ENCODE results near the gene LILRB1. TPM values are rescaled to one million over a fixed set of nuclear protein-coding genes. Genes with fewer than 3 reads are reported as not detected.
"Not testable (repeated sequence)": the region's sequence is repeated elsewhere in the genome, so short reads cannot be mapped to it uniquely, and the experiment has no call there.

LILRB1 gene
- polyA plus RNA-seq, 1 of the 3 experiments (the other 2 are of a cell fraction), result not detected

GRCh38 chr19:54643583-54643982 lies 13.3 kb downstream of the LILRB1 start:
- H3K4me2 ChIP-seq; H3K79me2 ChIP-seq (ENCODE audit: insufficient read depth); H3K9ac ChIP-seq; H3K27ac ChIP-seq (ENCODE audit: low read depth in 2 of 2, low read length in 1 of 2); CTCF ChIA-PET; POLR2A ChIA-PET; H3F3A ChIP-seq (replicated peaks; ENCODE audit: insufficient read depth); H3K4me3 ChIP-seq (ENCODE audit: low read depth in 2 of 2, low read length in 1 of 2); H3K9me3 ChIP-seq; H3K9me2 ChIP-seq; DNase-seq; H3K36me3 ChIP-seq (replicated peaks in 1 of 2; ENCODE audit: control insufficient read depth in 1 of 2, insufficient read depth in 2 of 2, low read length in 1 of 2); H2AFZ ChIP-seq (ENCODE audit: low read depth); H3K4me1 ChIP-seq (ENCODE audit: control insufficient read depth in 1 of 2, insufficient read depth in 2 of 2, low read depth in 1 of 2, low read length in 1 of 2); H4K20me1 ChIP-seq (ENCODE audit: insufficient read depth): not testable (repeated sequence)
- under 1% methylated on average over 6 of the region's 6 CpGs for WGBS (ENCODE audit: low lambda C conversion rate)
- H3K27me3 ChIP-seq (ENCODE audit: insufficient read depth), result peaks cover 28% of the 10 kb centered on the region; the same call in 1 of the 2 replicates

GRCh38 chr19:54644056-54644455 lies 13.8 kb downstream of the LILRB1 start:
- Histone ChIP-seq H3K9me3 (no peaks in the 10 kb centered on the region), H3K4me1 (ENCODE audit: control insufficient read depth in 1 of 2, insufficient read depth in 2 of 2, low read depth in 1 of 2, low read length in 1 of 2) (no peaks in the 10 kb centered on the region), H3K9ac (no peak overlapping the region), H3K4me2 (no peak overlapping the region), H3K27ac (ENCODE audit: low read depth in 2 of 2, low read length in 1 of 2) (no peak overlapping the region), H3K4me3 (ENCODE audit: low read depth in 2 of 2, low read length in 1 of 2) (no peak overlapping the region), H3K9me2 (no peaks in the 10 kb centered on the region), H3K36me3 (replicated peaks in 1 of 2; ENCODE audit: control insufficient read depth in 1 of 2, insufficient read depth in 2 of 2, low read length in 1 of 2) (no peaks in the 10 kb centered on the region), H3K27me3 (ENCODE audit: insufficient read depth) (peaks cover 29% of the 10 kb centered on the region; the same call in 1 of the 2 replicates), H4K20me1 (ENCODE audit: insufficient read depth) (no peaks in the 10 kb centered on the region), H3K79me2 (ENCODE audit: insufficient read depth) (no peaks in the 10 kb centered on the region), H3F3A (replicated peaks; ENCODE audit: insufficient read depth) (no peaks in the 10 kb centered on the region), H2AFZ (ENCODE audit: low read depth) (no peak overlapping the region)
- no peak for DNase-seq
- TF ChIP-seq EP300 (IDR thresholded peaks at IDR 0.05; ENCODE audit: borderline replicate concordance in 1 of 2, low read depth in 1 of 2, low read length in 1 of 2) (no peak), RCOR1 (IDR thresholded peaks at IDR 0.05; ENCODE audit: low read length) (no peak), TEAD4 (IDR thresholded peaks at IDR 0.05; ENCODE audit: borderline replicate concordance, insufficient read depth) (no peak), JUND (IDR thresholded peaks at IDR 0.05) (no peak), GABPA (IDR thresholded peaks at IDR 0.05; ENCODE audit: low read depth) (no peak), FOXJ3 (CRISPR knock-in tag; IDR thresholded peaks at IDR 0.05) (no peak), RFX5 (IDR thresholded peaks at IDR 0.05; ENCODE audit: low read length) (no peak), MEF2A (IDR thresholded peaks at IDR 0.05; ENCODE audit: borderline replicate concordance, low read depth) (no peak), CHD2 (IDR thresholded peaks at IDR 0.05; ENCODE audit: low read length, partially characterized antibody) (no peak), ELF1 (IDR thresholded peaks at IDR 0.05) (no peak), POLR2AphosphoS5 (IDR thresholded peaks at IDR 0.05; ENCODE audit: low read depth, low read length) (no peak), MXI1 (IDR thresholded peaks at IDR 0.05; ENCODE audit: low read depth, low read length) (no peak), TAF1 (IDR thresholded peaks at IDR 0.05; ENCODE audit: borderline replicate concordance, low read depth, low read length) (no peak)
- TF ChIP-seq, protein P1, sequence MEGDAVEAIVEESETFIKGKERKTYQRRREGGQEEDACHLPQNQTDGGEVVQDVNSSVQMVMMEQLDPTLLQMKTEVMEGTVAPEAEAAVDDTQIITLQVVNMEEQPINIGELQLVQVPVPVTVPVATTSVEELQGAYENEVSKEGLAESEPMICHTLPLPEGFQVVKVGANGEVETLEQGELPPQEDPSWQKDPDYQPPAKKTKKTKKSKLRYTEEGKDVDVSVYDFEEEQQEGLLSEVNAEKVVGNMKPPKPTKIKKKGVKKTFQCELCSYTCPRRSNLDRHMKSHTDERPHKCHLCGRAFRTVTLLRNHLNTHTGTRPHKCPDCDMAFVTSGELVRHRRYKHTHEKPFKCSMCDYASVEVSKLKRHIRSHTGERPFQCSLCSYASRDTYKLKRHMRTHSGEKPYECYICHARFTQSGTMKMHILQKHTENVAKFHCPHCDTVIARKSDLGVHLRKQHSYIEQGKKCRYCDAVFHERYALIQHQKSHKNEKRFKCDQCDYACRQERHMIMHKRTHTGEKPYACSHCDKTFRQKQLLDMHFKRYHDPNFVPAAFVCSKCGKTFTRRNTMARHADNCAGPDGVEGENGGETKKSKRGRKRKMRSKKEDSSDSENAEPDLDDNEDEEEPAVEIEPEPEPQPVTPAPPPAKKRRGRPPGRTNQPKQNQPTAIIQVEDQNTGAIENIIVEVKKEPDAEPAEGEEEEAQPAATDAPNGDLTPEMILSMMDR (IDR thresholded peaks at IDR 0.05), result no peak
- ChIA-PET CTCF (no interaction called here), POLR2A (no interaction called here)
- 6% methylated on average over 2 of the region's 5 CpGs for WGBS (ENCODE audit: low lambda C conversion rate)

Measured in SK-N-SH (cell line).